Ectodermal cell (in vitro differentiated cells): ENCODE results near the gene TUBB4B.

Source experiments
- H3K27ac ChIP-seq: 2 replicates; pipeline ENCODE4 v1.7.0; 2013; ENCODE audit warnings: mild to moderate bottlenecking, low read depth, low read length; ENCODE audit not compliant: insufficient read depth, poor library complexity, severe bottlenecking
- H3K27me3 ChIP-seq: 2 replicates; pipeline ENCODE4 v1.7.0; 2013; ENCODE audit warnings: mild to moderate bottlenecking, low read length; ENCODE audit not compliant: insufficient read depth, control insufficient read depth, poor library complexity, severe bottlenecking
- H3K36me3 ChIP-seq: one replicate; pipeline ENCODE4 v1.7.0; 2013; ENCODE audit warnings: low read length; ENCODE audit not compliant: control insufficient read depth, insufficient read depth
- H3K4me1 ChIP-seq: one replicate; pipeline ENCODE4 v1.7.0; 2013; ENCODE audit warnings: low read length; ENCODE audit not compliant: control insufficient read depth, insufficient read depth
- H3K4me3 ChIP-seq: 2 replicates; pipeline ENCODE4 v1.7.0; 2013; ENCODE audit warnings: low read depth, low read length, control low read depth; ENCODE audit not compliant: insufficient read depth
- H3K9me3 ChIP-seq: 2 replicates; pipeline ENCODE4 v1.7.0; 2013; ENCODE audit warnings: mild to moderate bottlenecking, low read length, moderate library complexity; ENCODE audit not compliant: control insufficient read depth
- WGBS, 2 experiments: methylation state at CpG; one replicate each; pipeline ENCODE4 v1.1.7; 2013; ENCODE audit warnings: missing lambda C conversion rate in 2 of 2; 5-methylcytosine and 5-hydroxymethylcytosine counted together

TUBB4B gene

GRCh38 chr9:137275588-137276472 is 34.7 kb downstream of the TUBB4B start:
- no peaks in the 10 kb centered on the region for H3K36me3 ChIP-seq
- H3K27ac ChIP-seq = no peak overlapping the region
- H3K4me1 ChIP-seq = peaks cover 25% of the 10 kb centered on the region
- peaks cover 19% of the 10 kb centered on the region for H3K27me3 ChIP-seq
- no peaks in the 10 kb centered on the region for H3K9me3 ChIP-seq
- H3K4me3 ChIP-seq = no peak overlapping the region
- WGBS, 2 experiments = 90 to 91% methylated on average over 24 of the region's 24 CpGs

- H3K27me3 ChIP-seq = peaks cover 19% of the 10 kb centered on the region
- 52 to 53% methylated on average over 30 of the region's 30 CpGs for WGBS, 2 experiments
- H3K9me3 ChIP-seq = no peaks in the 10 kb centered on the region
- no peaks in the 10 kb centered on the region for H3K36me3 ChIP-seq
- peaks cover 25% of the 10 kb centered on the region for H3K4me1 ChIP-seq
- peak overlapping the region; percentile 62 for H3K27ac ChIP-seq
- H3K4me3 ChIP-seq = no peak overlapping the region
Measured at GRCh38 chr9:137276473-137277328, 35.6 kb downstream of the TUBB4B start.

GRCh38 chr9:137277329-137278041 is 36.4 kb downstream of the TUBB4B start, which contains the start of gene TOR4A:
Gene TOR4A, plus strand, starts transcription at chr9:137277726. Its CDS starts 964 bp downstream, at chr9:137278690.
- Histone ChIP-seq H3K4me3 (peak within 1 kb of the TSS; percentile 31), H3K4me1 (peaks cover 25% of the 10 kb centered on the region), H3K9me3 (no peaks in the 10 kb centered on the region), H3K36me3 (no peaks in the 10 kb centered on the region), H3K27ac (peak within 1 kb of the TSS; percentile 62), H3K27me3 (peaks cover 19% of the 10 kb centered on the region)
- WGBS, 2 experiments = 10 to 12% methylated on average over 25 of the region's 25 CpGs

GRCh38 chr9:137278061-137278701 is 37.1 kb downstream of the TUBB4B start:
- Histone ChIP-seq H3K4me3 (peak overlapping the region; percentile 31), H3K27me3 (peaks cover 19% of the 10 kb centered on the region), H3K4me1 (peaks cover 25% of the 10 kb centered on the region), H3K27ac (no peak overlapping the region), H3K36me3 (no peaks in the 10 kb centered on the region), H3K9me3 (no peaks in the 10 kb centered on the region)
- WGBS, 2 experiments = 23% methylated on average over 54 of the region's 54 CpGs

GRCh38 chr9:137278721-137279711 is 37.9 kb downstream of the TUBB4B start:
- Histone ChIP-seq H3K4me3 (peak overlapping the region; percentile 31), H3K9me3 (no peaks in the 10 kb centered on the region), H3K36me3 (no peaks in the 10 kb centered on the region), H3K4me1 (peaks cover 25% of the 10 kb centered on the region), H3K27me3 (peaks cover 19% of the 10 kb centered on the region), H3K27ac (no peak overlapping the region)
- 85 to 86% methylated on average over 139 of the region's 139 CpGs for WGBS, 2 experiments

- Histone ChIP-seq H3K4me3 (no peak overlapping the region), H3K4me1 (peaks cover 25% of the 10 kb centered on the region), H3K27ac (no peak overlapping the region), H3K27me3 (peaks cover 19% of the 10 kb centered on the region), H3K36me3 (no peaks in the 10 kb centered on the region), H3K9me3 (no peaks in the 10 kb centered on the region)
- 95% methylated on average over 41 of the region's 41 CpGs for WGBS, 2 experiments
Measured at GRCh38 chr9:137279741-137280473, 38.8 kb downstream of the TUBB4B start.

GRCh38 chr9:137280474-137281344 is 39.6 kb downstream of the TUBB4B start:
- peaks cover 22% of the 10 kb centered on the region for H3K4me1 ChIP-seq
- WGBS, 2 experiments = 78 to 81% methylated on average over 85 of the region's 85 CpGs
- no peak overlapping the region for H3K27ac ChIP-seq
- no peaks in the 10 kb centered on the region for H3K36me3 ChIP-seq
- H3K4me3 ChIP-seq = no peak overlapping the region
- H3K9me3 ChIP-seq = no peaks in the 10 kb centered on the region
- peaks cover 19% of the 10 kb centered on the region for H3K27me3 ChIP-seq
